Spleen (tissue), 11 donors: ENCODE results near the gene PCSK6. TPM values are rescaled to one million over a fixed set of nuclear protein-coding genes. Genes with fewer than 3 reads are reported as not detected.

ENCODE experiments used
- DNase-seq: peaks from one replicate; pipeline ENCODE4 v3.0.0-alpha.2; 2020
- H3K27ac ChIP-seq, 8 donors: fragments of 200-600 bp; sonication (generic) in 7 of 8; 1 replicate in 4 of 8; 2 replicates in 4 of 8; pipeline versions ENCODE4 v1.5.0 to v1.8.0; 2016 to 2021; ENCODE audit warnings: inconsistent platforms in 4 of 8, mild to moderate bottlenecking in 4 of 8, moderate library complexity in 1 of 8
- H3K27me3 ChIP-seq, 7 donors: fragments of 200-600 bp; sonication (generic) in 6 of 7; replicated peaks in 1 of 7; 1 replicate in 4 of 7; 2 replicates in 3 of 7; pipeline versions ENCODE4 v1.5.0 to v1.8.0; 2016 to 2021; ENCODE audit warnings: inconsistent platforms in 3 of 7, mild to moderate bottlenecking in 1 of 7
- H3K36me3 ChIP-seq, 6 donors: fragments of 200-600 bp; sonication (generic) in 5 of 6; 1 replicate in 4 of 6; 2 replicates in 2 of 6; pipeline versions ENCODE4 v1.5.0 to v1.8.0; 2016 to 2021; ENCODE audit warnings: inconsistent platforms in 2 of 6
- H3K4me1 ChIP-seq, 6 donors: fragments of 200-600 bp; sonication (generic) in 5 of 6; 1 replicate in 3 of 6; 2 replicates in 3 of 6; pipeline versions ENCODE4 v1.5.0 to v1.8.0; 2016 to 2021; ENCODE audit warnings: inconsistent platforms in 3 of 6
- H3K4me3 ChIP-seq, 8 donors: fragments of 200-600 bp; sonication (generic) in 7 of 8; 1 replicate in 4 of 8; 2 replicates in 4 of 8; pipeline versions ENCODE4 v1.5.0 to v1.8.0; 2016 to 2021; ENCODE audit warnings: inconsistent platforms in 4 of 8, mild to moderate bottlenecking in 4 of 8, moderate library complexity in 2 of 8
- H3K9me3 ChIP-seq, 8 donors: fragments of 200-600 bp; sonication (generic) in 7 of 8; 1 replicate in 4 of 8; 2 replicates in 4 of 8; pipeline versions ENCODE4 v1.5.0 to v1.8.0; 2016 to 2021; ENCODE audit warnings: inconsistent platforms in 4 of 8
- CTCF ChIP-seq, 11 experiments: fragments of 200-600 bp in 7 of 11; fragments of 450-650 bp in 4 of 11; sonication (generic) in 4 of 11; IDR thresholded peaks in 8 of 11; conservative IDR thresholded peaks in 3 of 11; 1 replicate in 7 of 11; 2 replicates in 4 of 11; pipeline versions ENCODE4 v1.4.0 to v1.8.0; 2016 to 2021; ENCODE audit warnings: antibody characterized with exemption in 11 of 11, inconsistent platforms in 4 of 11, mild to moderate bottlenecking in 1 of 11
- POLR2A ChIP-seq, 3 donors: fragments of 450-650 bp; IDR thresholded peaks; one replicate each; pipeline ENCODE4 v1.5.1; 2017; ENCODE audit warnings: antibody characterized with exemption in 3 of 3, mild to moderate bottlenecking in 1 of 3
- POLR2AphosphoS5 ChIP-seq, 3 donors: sonication (generic); formaldehyde crosslinking; IDR thresholded peaks; one replicate each; pipeline ENCODE4 v1.5.1; 2017; ENCODE audit warnings: antibody characterized with exemption in 3 of 3
- WGBS, 5 donors: extraction: QIAGEN DNeasy Blood & Tissue Kit in 3 of 5; methylation state at CpG; one replicate each; pipeline versions ENCODE4 v1.1.5 to v1.1.7; 2013 to 2018; 5-methylcytosine and 5-hydroxymethylcytosine counted together
- intact Hi-C: fragments of 100-400 bp; cut with DNase I; formaldehyde crosslinking; loops from one replicate; pipeline ENCODE4 v1.15.0; 2023; ENCODE audit warnings: low total_unique reads
- polyA plus RNA-seq, 3 donors: library from polyadenylated mRNA; stranded (reverse); fragments of 200-250 nt; gene quantifications; one replicate each; pipeline ENCODE4 v1.2.1, GENCODE V29; 2013
- total RNA-seq, 7 donors: library from RNA; depleted of rRNA in 3 of 7; stranded (reverse); fragments of >200 nt in 3 of 7; fragmentation: NEBNext Ultra II Directional in 4 of 7; extraction: Animal tissue kit (Norgen Biotek cat#: 25700) in 4 of 7; gene quantifications; one replicate each; pipeline versions ENCODE4 v1.1.0 to v1.2.1, GENCODE V29; 2016 to 2021
- donor health status: healthy with polysubstance abuse.
- donor health status: DM: no; HTN: no; CAD: no; lungs with moderate emphysema.
- donor health status: DM: no; HTN: no; CAD: no.
- donor health status: Bipolar disorder and iron deficiency.
- donor health status: healthy.
- donor health status: DM: no; HTN: no; CAD: no.
- donor health status: DM: yes; HTN: yes; CAD: no.

PCSK6 gene
- total and polyA plus RNA-seq, 10 donors, result 10.0 to 403 (median 252) TPM

- Histone ChIP-seq H3K4me1 (peaks cover 0 to 17% (median 4%) of the 10 kb centered on the region in 6 donors), H3K9me3 (no peaks in the 10 kb centered on the region), H3K4me3 (no peak overlapping the region), H3K36me3 (peaks cover 0 to 57% (median 6%) of the 10 kb centered on the region in 6 donors), H3K27me3 (no peaks in the 10 kb centered on the region), H3K27ac (no peak overlapping the region)
- DNase-seq, result no peak
- no peak for TF ChIP-seq CTCF (IDR thresholded peaks at IDR 0.05 in 8 of 11, conservative IDR thresholded peaks at IDR 0.05 in 3 of 11)
- no peak for TF ChIP-seq POLR2A (IDR thresholded peaks at IDR 0.05)
- TF ChIP-seq POLR2AphosphoS5 (IDR thresholded peaks at IDR 0.05), result peak in 2 of 3 donors; percentile 34 to 35
- intact Hi-C loops, result no loop called here
- 82 to 89% (median 85%) methylated on average over 20 to 23 of the region's 23 CpGs for WGBS, 5 donors
Measured at GRCh38 chr15:101355678-101356464, 133.6 kb downstream of the PCSK6 start.

- TF ChIP-seq POLR2AphosphoS5 (IDR thresholded peaks at IDR 0.05), result no peak
- TF ChIP-seq POLR2A (IDR thresholded peaks at IDR 0.05), result no peak
- no peak for TF ChIP-seq CTCF (IDR thresholded peaks at IDR 0.05 in 8 of 11, conservative IDR thresholded peaks at IDR 0.05 in 3 of 11)
- 90 to 93% (median 91%) methylated on average over 5 of the region's 5 CpGs for WGBS, 5 donors
- Histone ChIP-seq H3K27me3 (peaks cover 0 to 4% (median 0%) of the 10 kb centered on the region in 7 donors), H3K4me1 (peaks cover 0 to 9% (median under 1%) of the 10 kb centered on the region in 6 donors), H3K9me3 (no peaks in the 10 kb centered on the region), H3K36me3 (peaks cover 0 to 62% (median 6%) of the 10 kb centered on the region in 6 donors), H3K4me3 (no peak overlapping the region), H3K27ac (no peak overlapping the region)
- intact Hi-C loops, result no loop called here
- DNase-seq, result no peak
Measured at GRCh38 chr15:101354891-101355623, 134.4 kb downstream of the PCSK6 start.

GRCh38 chr15:101353240-101353639 is 136.3 kb downstream of the PCSK6 start:
- Histone ChIP-seq H3K9me3 (no peaks in the 10 kb centered on the region), H3K4me1 (no peaks in the 10 kb centered on the region), H3K27ac (no peak overlapping the region), H3K4me3 (no peak overlapping the region), H3K36me3 (peaks cover 0 to 62% (median 5%) of the 10 kb centered on the region in 6 donors), H3K27me3 (peaks cover 0 to 4% (median 0%) of the 10 kb centered on the region in 7 donors)
- TF ChIP-seq POLR2AphosphoS5 (IDR thresholded peaks at IDR 0.05) (no peak), CTCF (IDR thresholded peaks at IDR 0.05 in 8 of 11, conservative IDR thresholded peaks at IDR 0.05 in 3 of 11) (no peak), POLR2A (IDR thresholded peaks at IDR 0.05) (no peak)
- DNase-seq, result no peak
- 80 to 92% (median 89%) methylated on average over 6 to 7 of the region's 7 CpGs for WGBS, 5 donors
- intact Hi-C loops, result no loop called here

- Histone ChIP-seq H3K4me1 (no peaks in the 10 kb centered on the region), H3K4me3 (no peak overlapping the region), H3K27ac (no peak overlapping the region), H3K36me3 (peaks cover 0 to 56% (median 5%) of the 10 kb centered on the region in 6 donors), H3K9me3 (no peaks in the 10 kb centered on the region), H3K27me3 (peaks cover 0 to 4% (median 0%) of the 10 kb centered on the region in 7 donors)
- DNase-seq, result no peak
- WGBS, 5 donors, result 70 to 83% (median 79%) methylated on average over 2 of the region's 2 CpGs
- TF ChIP-seq CTCF (IDR thresholded peaks at IDR 0.05 in 8 of 11, conservative IDR thresholded peaks at IDR 0.05 in 3 of 11), result no peak
- no peak for TF ChIP-seq POLR2A (IDR thresholded peaks at IDR 0.05)
- no peak for TF ChIP-seq POLR2AphosphoS5 (IDR thresholded peaks at IDR 0.05)
- intact Hi-C loops, result no loop called here
Measured at GRCh38 chr15:101351736-101352135, 137.8 kb downstream of the PCSK6 start.
